CD8-positive, alpha-beta memory T cell (primary cell): ENCODE measurements around the gene INPP5A. TPM values are rescaled to one million over a fixed set of nuclear protein-coding genes. Genes with fewer than 3 reads are reported as not detected.
"Not testable (repeated sequence)": the region's sequence is repeated elsewhere in the genome, so short reads cannot be mapped to it uniquely, and the experiment has no call there.

Source experiments
- CTCF ChIA-PET: fragments of 350-600 bp; sonication (Branson Sonifier 250); formaldehyde crosslinking; loops from one replicate; lab custom pipeline; 2021; ENCODE audit warnings: antibody characterized with exemption; lab: Charles Lee
- POLR2A ChIA-PET: fragments of 350-600 bp; sonication (Branson Sonifier 250); formaldehyde crosslinking; loops from one replicate; lab custom pipeline; 2021; ENCODE audit warnings: antibody characterized with exemption; lab: Charles Lee
- DNase-seq, 5 donors: peaks; one replicate each; pipeline versions ENCODE4 v3.0.0 to v3.0.0-alpha.2; 2020 to 2022; ENCODE audit warnings: mixed read lengths in 1 of 5
- H3K27ac ChIP-seq: one replicate; pipeline ENCODE4 v1.7.0; 2013; ENCODE audit warnings: low read depth, mild to moderate bottlenecking, low read length, moderate library complexity
- H3K27me3 ChIP-seq: 2 replicates; pipeline ENCODE4 v1.7.0; 2013; ENCODE audit warnings: low read length, mild to moderate bottlenecking; ENCODE audit not compliant: insufficient read depth, poor library complexity, severe bottlenecking
- H3K36me3 ChIP-seq: 2 replicates; pipeline ENCODE4 v1.7.0; 2013; ENCODE audit warnings: mild to moderate bottlenecking, low read length, moderate library complexity; ENCODE audit not compliant: insufficient read depth
- H3K4me1 ChIP-seq: 2 replicates; pipeline ENCODE4 v1.7.0; 2013; ENCODE audit warnings: mild to moderate bottlenecking, low read length, moderate library complexity; ENCODE audit not compliant: insufficient read depth
- H3K4me3 ChIP-seq: 2 replicates; pipeline ENCODE4 v1.7.0; 2013; ENCODE audit warnings: mild to moderate bottlenecking, low read length
- H3K9me3 ChIP-seq: 2 replicates; pipeline ENCODE4 v1.7.0; 2013; ENCODE audit warnings: mild to moderate bottlenecking, low read length
- H3K27ac Mint-ChIP-seq, 8 donors: one replicate each; pipeline ENCODE4 v1.8.0; 2020 to 2021; ENCODE audit warnings: mixed read lengths in 8 of 8, mild to moderate bottlenecking in 6 of 8, inconsistent platforms in 3 of 8, moderate library complexity in 3 of 8
- H3K27me3 Mint-ChIP-seq, 2 donors: one replicate each; pipeline ENCODE4 v1.8.0; 2020 to 2021; ENCODE audit warnings: mixed read lengths in 2 of 2, mild to moderate bottlenecking in 1 of 2, moderate library complexity in 1 of 2
- H3K36me3 Mint-ChIP-seq, 3 donors: one replicate each; pipeline ENCODE4 v1.8.0; 2020 to 2021; ENCODE audit warnings: mixed read lengths in 3 of 3, inconsistent platforms in 1 of 3, mild to moderate bottlenecking in 1 of 3
- H3K4me1 Mint-ChIP-seq, 3 donors: one replicate each; pipeline ENCODE4 v1.8.0; 2020 to 2021; ENCODE audit warnings: mixed read lengths in 3 of 3, inconsistent platforms in 1 of 3, mild to moderate bottlenecking in 1 of 3
- H3K4me3 Mint-ChIP-seq, 7 donors: one replicate each; pipeline ENCODE4 v1.8.0; 2020 to 2021; ENCODE audit warnings: mixed read lengths in 7 of 7, mild to moderate bottlenecking in 6 of 7, moderate library complexity in 4 of 7, inconsistent platforms in 2 of 7
- H3K9me3 Mint-ChIP-seq, 5 donors: one replicate each; pipeline ENCODE4 v1.8.0; 2020 to 2022; ENCODE audit warnings: mixed read lengths in 5 of 5, mild to moderate bottlenecking in 3 of 5, moderate library complexity in 2 of 5, inconsistent platforms in 1 of 5
- polyA plus RNA-seq: library from polyadenylated mRNA; unstranded; fragments of 300-500 nt; fragmentation: Illumina TruSeq; gene quantifications from one replicate; pipeline ENCODE4 v1.2.3, GENCODE V29; 2021
- total RNA-seq, 2 experiments: library from RNA; stranded (reverse); gene quantifications; one replicate each; pipeline ENCODE4 v1.2.3, GENCODE V29; 2021

Gene INPP5A
- total and polyA plus RNA-seq, 3 experiments from 2014 or later: 1.1 to 6.1 (median 4.8) TPM

DNA sequence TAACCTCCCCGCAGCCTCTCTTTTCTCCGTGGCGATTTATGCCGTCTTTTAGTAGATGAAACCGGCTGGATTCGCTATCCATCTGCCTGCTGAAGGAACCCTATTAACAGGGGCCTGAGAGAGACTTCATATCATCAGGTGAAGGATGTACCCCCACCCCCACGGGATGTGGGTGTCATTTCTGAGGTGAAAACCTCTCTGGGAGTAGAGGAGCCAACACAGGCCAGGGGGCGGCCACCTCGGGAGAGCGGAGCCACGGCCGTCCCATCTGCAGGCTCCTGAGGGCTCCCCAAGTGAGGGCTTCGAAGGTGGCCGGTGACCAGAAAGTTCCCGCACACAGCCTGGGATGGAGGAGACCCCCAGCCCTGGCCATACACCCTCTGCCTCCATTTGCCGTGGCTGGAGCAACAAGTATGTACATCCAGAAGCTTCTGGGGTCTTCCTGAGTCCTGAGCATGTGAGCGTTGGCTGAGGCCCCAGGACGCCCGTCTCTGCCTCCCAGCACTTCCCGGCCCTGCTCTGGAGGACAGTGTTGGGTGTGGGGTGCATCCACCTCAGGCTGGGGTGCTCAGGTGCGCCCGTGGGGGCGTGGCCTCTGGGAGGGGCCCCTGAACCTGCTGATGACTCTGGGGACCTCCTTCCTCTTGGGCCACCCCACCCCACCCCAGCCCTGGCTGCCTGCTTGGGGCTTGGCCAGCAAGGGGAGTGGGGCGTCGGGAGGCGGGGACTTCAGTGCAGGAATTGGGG lies 163.7 kb downstream of the INPP5A start:
- Mint-ChIP-seq H3K9me3 (peaks cover 3 to 14% (median 11%) of the 10 kb centered on the region in 5 donors), H3K27me3 (no peaks in the 10 kb centered on the region), H3K4me3 (no peak overlapping the region), H3K36me3 (peaks cover 8 to 35% (median 17%) of the 10 kb centered on the region in 3 donors), H3K27ac (peak overlapping the region in 1 of 8 donors; percentile 71), H3K4me1 (peaks cover 4 to 6% (median 6%) of the 10 kb centered on the region in 3 donors)
- no peaks in the 10 kb centered on the region for H3K4me1 ChIP-seq
- H3K36me3 ChIP-seq: no peaks in the 10 kb centered on the region
- no peaks in the 10 kb centered on the region for H3K27me3 ChIP-seq
- ChIA-PET POLR2A (no interaction called here), CTCF (no interaction called here)
- peak in 1 of 5 donors; percentile 38 for DNase-seq
- H3K4me3 ChIP-seq: no peak overlapping the region
- no peak overlapping the region for H3K27ac ChIP-seq
- no peaks in the 10 kb centered on the region for H3K9me3 ChIP-seq

DNA sequence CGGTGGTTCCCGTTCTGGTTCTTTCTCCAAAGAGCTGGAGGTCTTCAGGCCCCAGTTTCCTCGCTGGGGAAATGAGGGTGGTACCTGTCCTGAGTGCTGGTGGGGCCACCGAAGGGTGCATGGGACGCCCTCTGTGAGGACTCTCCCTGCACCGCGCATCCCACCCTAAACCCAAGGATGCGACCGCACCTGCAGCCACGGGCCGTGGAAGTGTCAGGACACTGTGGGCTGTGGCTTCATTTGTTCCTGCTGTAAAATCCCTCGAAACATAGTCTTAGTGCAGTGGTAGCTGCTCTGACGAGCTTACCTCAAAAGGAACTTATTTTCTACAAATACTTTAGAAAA lies 164.2 kb downstream of the INPP5A start:
- no peak overlapping the region for H3K27ac ChIP-seq
- peak in 1 of 5 donors; percentile 9 for DNase-seq
- no peak overlapping the region for H3K4me3 ChIP-seq
- Mint-ChIP-seq H3K4me3 (no peak overlapping the region), H3K27ac (no peak overlapping the region), H3K9me3 (peaks cover 7 to 20% (median 13%) of the 10 kb centered on the region in 5 donors), H3K36me3 (peaks cover 8 to 41% (median 23%) of the 10 kb centered on the region in 3 donors), H3K4me1 (peaks cover 4 to 6% (median 6%) of the 10 kb centered on the region in 3 donors), H3K27me3 (no peaks in the 10 kb centered on the region)
- no peaks in the 10 kb centered on the region for H3K27me3 ChIP-seq
- H3K9me3 ChIP-seq: no peaks in the 10 kb centered on the region
- POLR2A ChIA-PET: no interaction called here
- no peaks in the 10 kb centered on the region for H3K4me1 ChIP-seq
- no peaks in the 10 kb centered on the region for H3K36me3 ChIP-seq
- CTCF ChIA-PET: no interaction called here

DNA sequence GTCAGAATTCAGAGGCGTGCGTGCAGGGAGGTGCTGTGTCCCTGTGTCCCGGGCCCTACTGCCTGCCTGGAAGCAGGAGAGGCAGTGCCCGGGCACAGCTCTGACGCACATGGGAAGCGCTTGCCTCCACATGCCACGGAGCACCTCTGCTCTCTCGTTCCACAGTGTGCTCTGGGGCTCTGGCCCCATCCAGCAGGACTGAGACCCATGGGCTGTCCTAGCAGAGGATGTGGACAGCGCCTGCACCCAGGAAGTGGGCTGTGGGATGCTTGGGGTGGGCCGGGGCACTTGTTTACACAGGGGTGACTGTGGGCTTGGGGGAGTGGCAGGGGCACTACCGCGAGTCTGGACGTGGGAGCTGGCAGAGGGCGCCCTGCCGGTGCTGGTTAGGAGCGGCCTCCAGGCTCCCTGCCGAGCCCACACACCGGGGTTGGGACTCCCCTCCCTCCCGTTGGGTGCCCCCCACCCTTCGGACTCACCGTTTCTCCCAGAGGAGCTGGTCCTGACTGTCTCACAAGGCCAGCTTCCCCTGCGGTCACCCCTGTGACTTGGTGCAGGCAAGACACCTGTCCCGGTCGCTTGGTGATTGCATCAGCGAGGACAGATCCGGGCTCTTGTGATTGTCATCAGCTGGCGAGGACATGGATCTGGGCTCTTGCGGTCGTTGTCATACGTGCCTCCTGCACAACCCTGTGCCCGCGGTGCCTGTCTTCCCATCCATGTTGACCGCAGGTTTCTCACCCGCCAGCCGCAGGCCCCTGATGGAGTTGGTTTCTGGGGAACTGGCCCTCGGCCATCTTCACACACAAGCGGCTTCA lies 165.2 kb downstream of the INPP5A start:
- DNase-seq: peak in 1 of 5 donors; percentile 29
- Histone ChIP-seq H3K4me1 (no peaks in the 10 kb centered on the region), H3K27me3 (no peaks in the 10 kb centered on the region), H3K9me3 (no peaks in the 10 kb centered on the region), H3K36me3 (no peaks in the 10 kb centered on the region), H3K4me3 (no peak overlapping the region), H3K27ac (no peak overlapping the region)
- H3K9me3 Mint-ChIP-seq: peaks cover 9 to 21% (median 16%) of the 10 kb centered on the region in 5 donors
- POLR2A ChIA-PET: no interaction called here
- peak overlapping the region in 2 of 8 donors; percentile 63 to 77 for H3K27ac Mint-ChIP-seq
- H3K4me1 Mint-ChIP-seq: peaks cover 4 to 6% (median 6%) of the 10 kb centered on the region in 3 donors
- peaks cover 8 to 44% (median 29%) of the 10 kb centered on the region in 3 donors for H3K36me3 Mint-ChIP-seq
- CTCF ChIA-PET: no interaction called here
- H3K4me3 Mint-ChIP-seq: no peak overlapping the region
- no peaks in the 10 kb centered on the region for H3K27me3 Mint-ChIP-seq

DNA sequence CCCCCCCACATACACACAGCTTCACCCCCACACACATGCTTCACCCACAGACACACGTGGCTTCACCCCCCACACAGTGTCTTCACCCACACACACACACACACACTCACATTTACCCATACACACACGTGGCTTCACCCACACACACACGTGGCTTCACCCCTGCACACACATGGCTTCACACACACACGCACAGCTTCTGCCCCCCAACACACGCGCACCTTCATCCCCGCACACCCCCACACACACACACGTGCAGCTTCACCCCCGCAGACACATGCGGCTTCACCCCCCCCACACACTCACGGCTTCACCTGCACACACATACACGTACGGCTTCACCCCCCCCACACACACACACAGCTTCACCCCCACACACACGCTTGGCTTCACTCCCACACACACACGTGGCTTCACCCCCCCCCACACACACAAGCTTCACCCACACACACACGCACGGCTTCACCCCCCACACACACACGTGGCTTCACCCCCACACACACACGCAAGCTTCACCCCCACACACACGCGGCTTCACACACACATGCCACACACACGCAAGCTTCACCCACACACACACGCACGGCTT lies 165.9 kb downstream of the INPP5A start:
- no peaks in the 10 kb centered on the region for H3K27me3 ChIP-seq
- H3K4me1 ChIP-seq: no peaks in the 10 kb centered on the region
- DNase-seq: peak in 1 of 5 donors; percentile 19
- no peak overlapping the region for H3K4me3 Mint-ChIP-seq
- no peak overlapping the region for H3K27ac ChIP-seq
- peaks cover 8 to 41% (median 33%) of the 10 kb centered on the region in 3 donors for H3K36me3 Mint-ChIP-seq
- no peaks in the 10 kb centered on the region for H3K36me3 ChIP-seq
- H3K4me3 ChIP-seq: no peak overlapping the region
- ChIA-PET CTCF (no interaction called here), POLR2A (no interaction called here)
- H3K4me1 Mint-ChIP-seq: peaks cover 2 to 6% (median 6%) of the 10 kb centered on the region in 3 donors
- H3K27me3 Mint-ChIP-seq: no peaks in the 10 kb centered on the region
- H3K27ac Mint-ChIP-seq: peak overlapping the region in 2 of 8 donors; percentile 63 to 77
- H3K9me3 ChIP-seq: no peaks in the 10 kb centered on the region
- peaks cover 9 to 21% (median 16%) of the 10 kb centered on the region in 5 donors for H3K9me3 Mint-ChIP-seq

DNA sequence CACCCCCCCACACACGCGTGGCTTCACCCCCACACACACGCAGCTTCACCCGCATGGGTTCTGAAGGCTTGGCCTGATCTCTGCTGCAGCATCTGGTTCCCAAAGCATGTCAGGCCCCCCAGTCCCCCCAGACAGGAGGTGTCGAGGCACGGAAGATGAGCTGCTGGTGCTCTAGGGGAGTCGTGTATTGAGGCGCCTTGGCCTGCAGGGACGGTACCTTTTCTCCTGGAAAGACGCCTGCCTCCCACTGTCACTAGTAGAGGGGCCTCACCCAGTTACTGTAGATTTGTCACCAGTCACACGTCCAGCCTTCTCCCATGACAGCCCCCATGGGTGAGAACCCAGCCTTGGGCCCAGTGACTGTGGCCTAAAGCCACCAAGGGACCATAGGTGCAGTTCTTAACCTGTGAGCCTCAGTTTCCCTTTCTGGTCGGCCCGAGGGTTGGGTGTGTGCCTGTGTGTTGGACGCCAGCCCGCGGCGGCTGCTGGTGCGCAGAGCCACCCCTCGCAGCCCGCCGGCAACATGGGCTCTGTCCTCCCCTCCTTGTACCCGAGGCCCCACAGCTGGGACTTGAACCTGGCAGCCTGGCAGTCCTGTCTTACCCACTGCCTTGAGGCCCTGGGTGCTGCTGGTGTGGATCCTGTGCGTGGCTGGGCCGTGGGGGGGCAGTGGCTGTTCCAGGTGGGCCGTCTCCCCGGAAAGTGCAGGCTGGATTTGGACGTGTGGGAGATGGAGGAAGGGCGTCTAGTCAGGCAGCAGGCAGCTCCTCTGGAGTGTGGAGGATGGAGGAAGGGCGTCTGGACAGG lies 166.6 kb downstream of the INPP5A start:
- ChIA-PET CTCF (no interaction called here), POLR2A (no interaction called here)
- Mint-ChIP-seq H3K4me3 (no peak overlapping the region), H3K27ac (no peak overlapping the region), H3K27me3 (no peaks in the 10 kb centered on the region), H3K4me1 (peaks cover 2 to 6% (median 6%) of the 10 kb centered on the region in 3 donors), H3K9me3 (peaks cover 9 to 21% (median 16%) of the 10 kb centered on the region in 5 donors), H3K36me3 (peaks cover 11 to 43% (median 32%) of the 10 kb centered on the region in 3 donors)
- Histone ChIP-seq H3K27ac (no peak overlapping the region), H3K4me1 (no peaks in the 10 kb centered on the region), H3K4me3 (no peak overlapping the region), H3K27me3 (no peaks in the 10 kb centered on the region), H3K9me3 (no peaks in the 10 kb centered on the region), H3K36me3 (no peaks in the 10 kb centered on the region)
- peak in 1 of 5 donors; percentile 33 for DNase-seq

DNA sequence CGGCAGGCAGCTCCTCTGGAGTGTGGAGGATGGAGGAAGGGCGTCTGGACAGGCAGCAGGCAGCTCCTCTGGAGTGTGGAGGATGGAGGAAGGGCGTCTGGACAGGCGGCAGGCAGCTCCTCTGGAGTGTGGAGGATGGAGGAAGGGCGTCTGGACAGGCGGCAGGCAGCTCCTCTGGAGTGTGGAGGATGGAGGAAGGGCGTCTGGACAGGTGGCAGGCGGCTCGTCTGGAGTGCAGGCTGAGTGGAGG lies 167.2 kb downstream of the INPP5A start:
- H3K27ac ChIP-seq, H3K27me3 Mint-ChIP-seq, CTCF ChIA-PET, H3K4me3 ChIP-seq, H3K27ac Mint-ChIP-seq, H3K4me1 Mint-ChIP-seq, H3K4me1 ChIP-seq, H3K27me3 ChIP-seq, DNase-seq, H3K4me3 Mint-ChIP-seq, H3K9me3 ChIP-seq, H3K36me3 ChIP-seq, POLR2A ChIA-PET: not testable (repeated sequence)
- peaks cover 9 to 21% (median 16%) of the 10 kb centered on the region in 5 donors for H3K9me3 Mint-ChIP-seq
- H3K36me3 Mint-ChIP-seq: peaks cover 11 to 43% (median 32%) of the 10 kb centered on the region in 3 donors

DNA sequence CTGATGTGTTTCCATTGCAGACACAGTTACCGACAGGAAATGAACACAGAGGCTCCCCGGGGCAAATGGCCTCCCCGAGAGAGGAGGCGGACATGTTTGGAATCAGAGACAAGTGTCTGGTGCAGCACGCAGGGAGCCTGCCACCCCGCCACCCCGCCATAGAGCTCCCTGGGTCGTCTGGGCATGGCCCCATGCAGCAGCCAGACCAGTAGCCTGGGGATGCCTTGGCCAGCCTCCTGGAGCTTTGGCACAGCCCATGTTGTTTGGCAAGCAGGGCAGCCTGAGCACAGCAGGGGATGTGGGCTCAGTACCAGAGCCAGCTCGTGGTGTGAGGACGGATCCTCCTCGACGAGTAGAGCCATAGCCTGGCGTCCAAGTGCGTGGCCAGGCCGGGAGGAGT lies 167.6 kb downstream of the INPP5A start:
- CTCF ChIA-PET: no interaction called here

More for the DNA sequence above, 167.6 kb downstream of the INPP5A start:
- Histone ChIP-seq H3K9me3 (no peaks in the 10 kb centered on the region), H3K27ac (no peak overlapping the region), H3K36me3 (no peaks in the 10 kb centered on the region), H3K27me3 (no peaks in the 10 kb centered on the region), H3K4me3 (no peak overlapping the region), H3K4me1 (no peaks in the 10 kb centered on the region)
- H3K9me3 Mint-ChIP-seq: peaks cover 9 to 21% (median 16%) of the 10 kb centered on the region in 5 donors
- H3K4me3 Mint-ChIP-seq: no peak overlapping the region
- H3K4me1 Mint-ChIP-seq: peaks cover 2 to 6% (median 6%) of the 10 kb centered on the region in 3 donors
- peaks cover 11 to 47% (median 34%) of the 10 kb centered on the region in 3 donors for H3K36me3 Mint-ChIP-seq
- no peaks in the 10 kb centered on the region for H3K27me3 Mint-ChIP-seq
- H3K27ac Mint-ChIP-seq: no peak overlapping the region
- peak in 1 of 5 donors; percentile 18 for DNase-seq
- POLR2A ChIA-PET: no interaction called here
